GM12864 (cell line): Measurements from ENCODE around the gene LRBA.

Experiments
- DNase-seq: peaks from one replicate; pipeline ENCODE4 v3.0.0-alpha.2; 2011; ENCODE audit warnings: low read depth
- H3K4me3 ChIP-seq: 2 replicates; pipeline ENCODE4 v1.5.1; 2011; ENCODE audit warnings: mild to moderate bottlenecking, low read depth, low read length, control low read depth
- CTCF ChIP-seq: IDR thresholded peaks from 2 replicates; pipeline ENCODE4 v1.5.1; 2011; ENCODE audit warnings: low read depth, mild to moderate bottlenecking, moderate library complexity, low read length, control low read depth, inconsistent platforms; ENCODE audit errors: missing control alignments

Gene LRBA

GRCh38 chr4:150820409-150820808 is 194.7 kb downstream of the LRBA start:
- no peak for TF ChIP-seq CTCF
- DNase-seq, result no peak
- no peak overlapping the region for H3K4me3 ChIP-seq

- no peak for DNase-seq
- H3K4me3 ChIP-seq, result no peak overlapping the region
- TF ChIP-seq CTCF, result no peak
Measured at GRCh38 chr4:150818661-150819060, 196.4 kb downstream of the LRBA start.

- no peak for DNase-seq
- TF ChIP-seq CTCF, result no peak
- no peak overlapping the region for H3K4me3 ChIP-seq
Measured at GRCh38 chr4:150817804-150818528, 197.1 kb downstream of the LRBA start.

GRCh38 chr4:150817017-150817416 is 198.1 kb downstream of the LRBA start:
- no peak for TF ChIP-seq CTCF

GRCh38 chr4:150816491-150816890 is 198.6 kb downstream of the LRBA start:
- no peak overlapping the region for H3K4me3 ChIP-seq
- DNase-seq, result no peak
- TF ChIP-seq CTCF, result no peak

More at GRCh38 chr4:150817017-150817416, 198.1 kb downstream of the LRBA start:
- H3K4me3 ChIP-seq, result no peak overlapping the region
- no peak for DNase-seq

- TF ChIP-seq CTCF, result no peak
- no peak for DNase-seq
- H3K4me3 ChIP-seq, result no peak overlapping the region
Measured at GRCh38 chr4:150814873-150815272, 200.2 kb downstream of the LRBA start.
